ENCODE results near the gene ZFYVE26. TPM values are rescaled to one million over a fixed set of nuclear protein-coding genes. Genes with fewer than 3 reads are reported as not detected.

Gene ZFYVE26
- total RNA-seq, 1 experiment from 2014 or later: 21.1 TPM

DNA sequence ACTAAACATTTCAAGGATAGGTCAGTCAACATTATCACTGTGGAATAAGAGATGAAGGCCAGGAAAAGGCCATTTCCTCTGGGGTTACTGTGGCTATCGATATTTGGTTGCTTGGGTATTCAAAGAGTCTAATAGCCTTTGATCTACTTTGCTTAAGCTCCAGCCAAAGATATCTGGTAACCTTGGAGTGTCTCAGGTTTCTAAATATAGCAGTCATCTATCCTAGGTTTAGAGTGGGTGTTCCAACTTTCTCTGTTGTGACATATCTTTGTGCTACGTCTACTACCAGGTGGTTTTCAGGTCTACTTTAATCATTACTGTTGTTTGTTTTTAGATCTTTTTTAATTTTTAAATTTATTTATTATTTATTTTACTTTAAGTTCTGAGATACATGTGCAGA, 72.3 kb downstream of the ZFYVE26 start:
- H3K9me3 ChIP-seq (ENCODE audit: low read length): no peaks in the 10 kb centered on the region
- ChIA-PET CTCF (no interaction called here), POLR2A (ENCODE audit: unreplicated experiment) (no interaction called here)
- H3K9ac ChIP-seq (ENCODE audit: low read length): no peak overlapping the region
- no TSS peak for BruUV-seq (replicated peaks)
- H3K4me1 ChIP-seq (ENCODE audit: insufficient read depth, low read length): peaks cover 10% of the 10 kb centered on the region
- intact Hi-C loops (cut with micrococcal nuclease): no loop called here
- no peaks in the 10 kb centered on the region for H3K79me2 ChIP-seq (ENCODE audit: low read length)
- TF ChIP-seq EZH2phosphoT487 (IDR thresholded peaks at IDR 0.05; ENCODE audit: borderline replicate concordance, low read length): no peak
- TF ChIP-seq, protein P1, sequence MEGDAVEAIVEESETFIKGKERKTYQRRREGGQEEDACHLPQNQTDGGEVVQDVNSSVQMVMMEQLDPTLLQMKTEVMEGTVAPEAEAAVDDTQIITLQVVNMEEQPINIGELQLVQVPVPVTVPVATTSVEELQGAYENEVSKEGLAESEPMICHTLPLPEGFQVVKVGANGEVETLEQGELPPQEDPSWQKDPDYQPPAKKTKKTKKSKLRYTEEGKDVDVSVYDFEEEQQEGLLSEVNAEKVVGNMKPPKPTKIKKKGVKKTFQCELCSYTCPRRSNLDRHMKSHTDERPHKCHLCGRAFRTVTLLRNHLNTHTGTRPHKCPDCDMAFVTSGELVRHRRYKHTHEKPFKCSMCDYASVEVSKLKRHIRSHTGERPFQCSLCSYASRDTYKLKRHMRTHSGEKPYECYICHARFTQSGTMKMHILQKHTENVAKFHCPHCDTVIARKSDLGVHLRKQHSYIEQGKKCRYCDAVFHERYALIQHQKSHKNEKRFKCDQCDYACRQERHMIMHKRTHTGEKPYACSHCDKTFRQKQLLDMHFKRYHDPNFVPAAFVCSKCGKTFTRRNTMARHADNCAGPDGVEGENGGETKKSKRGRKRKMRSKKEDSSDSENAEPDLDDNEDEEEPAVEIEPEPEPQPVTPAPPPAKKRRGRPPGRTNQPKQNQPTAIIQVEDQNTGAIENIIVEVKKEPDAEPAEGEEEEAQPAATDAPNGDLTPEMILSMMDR (conservative IDR thresholded peaks at IDR 0.05; ENCODE audit: low read depth, low read length): no peak
- no peak for TF ChIP-seq EZH2 (IDR thresholded peaks at IDR 0.05; ENCODE audit: low read length, unreplicated experiment)
- no peak for ATAC-seq
- no peaks in the 10 kb centered on the region for H4K20me1 ChIP-seq (ENCODE audit: low read length)
- H3K36me3 ChIP-seq (ENCODE audit: low read depth, low read length): peaks cover 4% of the 10 kb centered on the region; the same call in 1 of the 2 replicates
- H3F3A ChIP-seq (ENCODE audit: low read length, unreplicated experiment): no peaks in the 10 kb centered on the region
- no peak overlapping the region for H3K4me3 ChIP-seq (ENCODE audit: low read length)
- H2AFZ ChIP-seq (ENCODE audit: low read length): no peak overlapping the region
- no peak overlapping the region for H3K4me2 ChIP-seq (ENCODE audit: low read length)
- no peak overlapping the region for H3K27ac ChIP-seq (ENCODE audit: low read length)
- no peaks in the 10 kb centered on the region for H3K27me3 ChIP-seq (ENCODE audit: low read length)
- H3K9me2 ChIP-seq (replicated peaks; ENCODE audit: low read length): no peaks in the 10 kb centered on the region
- no peak for DNase-seq

DNA sequence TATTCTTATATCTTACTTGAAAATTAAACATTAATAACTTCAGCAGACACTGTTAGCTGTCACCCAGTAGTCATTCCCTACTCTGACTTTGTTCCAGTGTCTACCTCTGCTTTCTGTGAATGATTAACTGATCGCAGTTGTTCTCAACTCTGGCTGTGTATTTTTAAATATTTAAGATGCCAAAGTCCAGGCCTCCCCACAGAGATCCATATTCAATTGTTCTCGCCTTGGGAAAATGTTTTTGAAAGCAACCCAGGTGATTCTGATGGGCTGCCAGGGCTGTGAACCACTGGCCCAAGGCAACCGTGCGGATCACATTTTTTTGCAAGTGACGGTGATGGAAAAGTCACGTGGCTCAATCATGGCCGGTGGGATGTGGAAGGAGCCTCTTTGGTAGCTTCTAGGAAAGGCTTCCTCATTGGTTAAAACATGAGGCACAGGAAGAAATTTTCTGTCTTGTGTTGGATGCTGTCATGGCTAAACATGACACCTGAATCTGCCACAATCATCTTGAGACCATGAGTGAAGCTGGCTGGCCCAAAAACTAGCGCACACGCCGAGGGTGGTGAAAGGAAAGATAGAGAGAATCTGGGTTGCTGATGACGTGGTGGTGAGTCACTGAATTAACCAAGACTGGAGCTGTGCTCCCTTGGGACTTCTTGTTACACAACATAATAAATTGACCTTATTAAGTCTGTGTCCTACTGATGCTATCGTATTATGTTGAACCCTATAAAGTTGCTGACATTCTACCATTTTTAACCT, 77.5 kb downstream of the ZFYVE26 start:
- no peaks in the 10 kb centered on the region for H3F3A ChIP-seq (ENCODE audit: low read length, unreplicated experiment)
- ATAC-seq: peak; percentile 94
- TF ChIP-seq EZH2phosphoT487 (IDR thresholded peaks at IDR 0.05; ENCODE audit: borderline replicate concordance, low read length) (no peak), EZH2 (IDR thresholded peaks at IDR 0.05; ENCODE audit: low read length, unreplicated experiment) (no peak)
- TF ChIP-seq, protein P1 (conservative IDR thresholded peaks at IDR 0.05; ENCODE audit: low read depth, low read length): no peak
- H3K4me1 ChIP-seq (ENCODE audit: insufficient read depth, low read length): peaks cover 14% of the 10 kb centered on the region
- H2AFZ ChIP-seq (ENCODE audit: low read length): peak overlapping the region; percentile 76
- peak overlapping the region; percentile 18; the same call in 1 of the 2 replicates for H3K4me3 ChIP-seq (ENCODE audit: low read length)
- intact Hi-C loops (cut with micrococcal nuclease): no loop called here
- peak overlapping the region; percentile 19; the same call in 1 of the 2 replicates for H3K9ac ChIP-seq (ENCODE audit: low read length)
- no TSS peak for BruUV-seq (replicated peaks)
- peak overlapping the region; percentile 63 for H3K4me2 ChIP-seq (ENCODE audit: low read length)
- POLR2A ChIA-PET (ENCODE audit: unreplicated experiment): no interaction called here
- DNase-seq: peak; percentile 93
- peak overlapping the region; percentile 48 for H3K27ac ChIP-seq (ENCODE audit: low read length)
- no peaks in the 10 kb centered on the region for H3K36me3 ChIP-seq (ENCODE audit: low read depth, low read length)
- H3K27me3 ChIP-seq (ENCODE audit: low read length): no peaks in the 10 kb centered on the region
- H3K9me2 ChIP-seq (replicated peaks; ENCODE audit: low read length): no peaks in the 10 kb centered on the region
- H3K79me2 ChIP-seq (ENCODE audit: low read length): no peaks in the 10 kb centered on the region
- CTCF ChIA-PET: interaction anchor here (1.2 kb wide), 1 partner anchor 35 kb away, joined by 5 read pairs; no protein-coding TSS in a partner anchor
- H4K20me1 ChIP-seq (ENCODE audit: low read length): no peaks in the 10 kb centered on the region
- no peaks in the 10 kb centered on the region for H3K9me3 ChIP-seq (ENCODE audit: low read length)

- H3K36me3 ChIP-seq (ENCODE audit: low read depth, low read length): no peaks in the 10 kb centered on the region
- CTCF ChIA-PET: no interaction called here
- H3K9me3 ChIP-seq (ENCODE audit: low read length): no peaks in the 10 kb centered on the region
- POLR2A ChIA-PET (ENCODE audit: unreplicated experiment): no interaction called here
- H3K27ac ChIP-seq (ENCODE audit: low read length): no peak overlapping the region
- no peak overlapping the region for H3K4me2 ChIP-seq (ENCODE audit: low read length)
- BruUV-seq (replicated peaks): no TSS peak
- ATAC-seq (no peak), DNase-seq (no peak)
- H2AFZ ChIP-seq (ENCODE audit: low read length): no peak overlapping the region
- no peak overlapping the region for H3K9ac ChIP-seq (ENCODE audit: low read length)
- H3K4me1 ChIP-seq (ENCODE audit: insufficient read depth, low read length): peaks cover 14% of the 10 kb centered on the region
- H3K27me3 ChIP-seq (ENCODE audit: low read length): no peaks in the 10 kb centered on the region
- H3K79me2 ChIP-seq (ENCODE audit: low read length): no peaks in the 10 kb centered on the region
- TF ChIP-seq EZH2phosphoT487 (IDR thresholded peaks at IDR 0.05; ENCODE audit: borderline replicate concordance, low read length): no peak
- TF ChIP-seq, protein P1 (conservative IDR thresholded peaks at IDR 0.05; ENCODE audit: low read depth, low read length): no peak
- no peaks in the 10 kb centered on the region for H3K9me2 ChIP-seq (replicated peaks; ENCODE audit: low read length)
- H3K4me3 ChIP-seq (ENCODE audit: low read length): no peak overlapping the region
- no peaks in the 10 kb centered on the region for H4K20me1 ChIP-seq (ENCODE audit: low read length)
- H3F3A ChIP-seq (ENCODE audit: low read length, unreplicated experiment): no peaks in the 10 kb centered on the region
- intact Hi-C loops (cut with micrococcal nuclease): no loop called here
These were observed 79.6 kb downstream of the ZFYVE26 start for GRCh38 chr14:67736771-67737170.
